Progenitor cell of endocrine pancreas (in vitro differentiated cells): ENCODE results near the gene EYS. TPM values are rescaled to one million over a fixed set of nuclear protein-coding genes. Genes with fewer than 3 reads are reported as not detected.

Experiments
- DNase-seq: peaks from one replicate; pipeline ENCODE4 v3.0.0; 2021; ENCODE audit warnings: low spot score; ENCODE audit not compliant: unreplicated experiment
- H3K27ac Mint-ChIP-seq: 2 replicates; pipeline ENCODE4 v1.8.0; 2021; ENCODE audit warnings: mild to moderate bottlenecking, moderate library complexity, mixed read lengths
- H3K27me3 Mint-ChIP-seq: 2 replicates; pipeline ENCODE4 v1.8.0; 2021; ENCODE audit warnings: mixed read lengths
- H3K36me3 Mint-ChIP-seq: 2 replicates; pipeline ENCODE4 v1.8.0; 2022; ENCODE audit warnings: mixed read lengths; ENCODE audit not compliant: insufficient read depth
- H3K4me1 Mint-ChIP-seq: 2 replicates; pipeline ENCODE4 v1.8.0; 2021; ENCODE audit warnings: low read depth, mixed read lengths
- H3K4me3 Mint-ChIP-seq: 2 replicates; pipeline ENCODE4 v1.8.0; 2021; ENCODE audit warnings: low read depth, mild to moderate bottlenecking, moderate library complexity, mixed read lengths
- H3K9me3 Mint-ChIP-seq: 2 replicates; pipeline ENCODE4 v1.8.0; 2021; ENCODE audit warnings: low read depth, mixed read lengths
- total RNA-seq: library from RNA; stranded (reverse); gene quantifications from 2 replicates; pipeline ENCODE4 v1.2.1, GENCODE V29; 2021
- TF ChIP-seq, protein P1 (sequence below): fragments of 200-600 bp; sonication (generic); IDR thresholded peaks from one replicate; pipeline ENCODE4 v1.5.0; 2021; ENCODE audit warnings: antibody characterized with exemption, mild to moderate bottlenecking; ENCODE audit not compliant: unreplicated experiment

Gene EYS
- total RNA-seq, 1 donor from 2014 or later, result 0.46 TPM

DNA sequence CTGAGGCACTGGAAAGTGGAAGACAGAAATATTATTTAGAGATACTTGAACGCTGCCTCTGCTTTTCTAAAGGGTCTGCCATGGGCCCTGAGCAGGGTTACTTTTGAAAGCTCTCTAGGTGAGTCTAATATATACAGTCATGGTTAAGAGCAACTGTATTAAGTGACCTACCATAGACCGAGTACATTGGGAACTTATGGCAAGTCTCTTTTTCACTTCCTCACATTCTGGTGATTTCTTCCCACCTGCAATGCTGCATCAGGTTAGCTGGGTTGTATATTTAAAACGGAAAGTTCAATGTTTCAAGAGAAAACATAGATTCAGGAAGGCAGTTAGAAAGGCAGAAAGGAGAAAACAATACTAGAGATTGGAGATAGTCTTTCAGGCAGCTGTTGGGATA lies 1916.7 kb downstream of the EYS start:
- Mint-ChIP-seq H3K4me3 (no peak overlapping the region), H3K9me3 (no peaks in the 10 kb centered on the region), H3K36me3 (no peaks in the 10 kb centered on the region), H3K27me3 (peaks cover 19% of the 10 kb centered on the region), H3K27ac (no peak overlapping the region), H3K4me1 (peaks cover under 1% of the 10 kb centered on the region)
- no peak for DNase-seq
- TF ChIP-seq, protein P1, sequence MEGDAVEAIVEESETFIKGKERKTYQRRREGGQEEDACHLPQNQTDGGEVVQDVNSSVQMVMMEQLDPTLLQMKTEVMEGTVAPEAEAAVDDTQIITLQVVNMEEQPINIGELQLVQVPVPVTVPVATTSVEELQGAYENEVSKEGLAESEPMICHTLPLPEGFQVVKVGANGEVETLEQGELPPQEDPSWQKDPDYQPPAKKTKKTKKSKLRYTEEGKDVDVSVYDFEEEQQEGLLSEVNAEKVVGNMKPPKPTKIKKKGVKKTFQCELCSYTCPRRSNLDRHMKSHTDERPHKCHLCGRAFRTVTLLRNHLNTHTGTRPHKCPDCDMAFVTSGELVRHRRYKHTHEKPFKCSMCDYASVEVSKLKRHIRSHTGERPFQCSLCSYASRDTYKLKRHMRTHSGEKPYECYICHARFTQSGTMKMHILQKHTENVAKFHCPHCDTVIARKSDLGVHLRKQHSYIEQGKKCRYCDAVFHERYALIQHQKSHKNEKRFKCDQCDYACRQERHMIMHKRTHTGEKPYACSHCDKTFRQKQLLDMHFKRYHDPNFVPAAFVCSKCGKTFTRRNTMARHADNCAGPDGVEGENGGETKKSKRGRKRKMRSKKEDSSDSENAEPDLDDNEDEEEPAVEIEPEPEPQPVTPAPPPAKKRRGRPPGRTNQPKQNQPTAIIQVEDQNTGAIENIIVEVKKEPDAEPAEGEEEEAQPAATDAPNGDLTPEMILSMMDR, result no peak

DNA sequence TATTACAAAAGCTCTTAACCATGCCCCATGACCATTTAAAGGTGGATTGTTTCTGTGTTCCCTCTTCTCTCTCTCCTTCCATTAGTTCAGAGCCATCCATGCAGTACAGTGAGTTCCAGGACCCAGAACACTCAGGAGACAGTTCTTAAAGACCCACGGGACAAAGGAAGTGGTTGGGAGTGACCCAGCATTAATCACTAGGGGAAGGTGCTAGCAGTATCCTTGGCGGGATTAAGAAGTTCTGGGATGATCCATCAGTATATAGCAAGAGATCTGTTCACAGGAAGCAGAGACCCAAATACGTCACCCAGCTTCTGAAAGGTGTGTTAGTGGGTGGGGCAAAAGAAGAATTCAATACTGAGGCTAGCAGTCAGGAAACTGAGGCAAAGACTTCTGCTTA lies 1917.3 kb downstream of the EYS start:
- DNase-seq, result no peak
- H3K27me3 Mint-ChIP-seq, result peaks cover 18% of the 10 kb centered on the region
- H3K4me3 Mint-ChIP-seq, result no peak overlapping the region
- no peaks in the 10 kb centered on the region for H3K36me3 Mint-ChIP-seq
- TF ChIP-seq, protein P1, result no peak
- no peak overlapping the region for H3K27ac Mint-ChIP-seq
- no peaks in the 10 kb centered on the region for H3K9me3 Mint-ChIP-seq
- peaks cover 2% of the 10 kb centered on the region for H3K4me1 Mint-ChIP-seq

DNA sequence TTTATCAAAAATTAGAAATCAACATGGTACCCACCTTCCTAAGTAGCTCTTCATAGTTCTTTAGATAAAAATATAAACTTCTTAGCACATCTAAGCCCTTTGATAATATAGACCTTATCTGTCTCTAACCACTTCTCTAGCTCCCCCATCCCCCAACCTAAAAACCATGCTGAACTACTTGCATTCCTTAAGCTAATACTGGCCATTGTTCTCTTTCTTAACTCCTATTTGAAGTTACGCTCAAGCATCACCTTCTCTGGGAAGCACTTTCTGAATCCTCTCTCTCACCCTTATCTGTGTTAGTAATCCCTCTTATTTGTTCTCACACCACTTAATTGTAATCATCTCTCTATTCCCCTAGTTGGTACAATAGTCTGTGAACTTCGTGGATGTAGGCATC lies 1918.5 kb downstream of the EYS start:
- Mint-ChIP-seq H3K27me3 (peaks cover 24% of the 10 kb centered on the region), H3K4me3 (no peak overlapping the region), H3K9me3 (no peaks in the 10 kb centered on the region), H3K36me3 (no peaks in the 10 kb centered on the region), H3K4me1 (peaks cover 2% of the 10 kb centered on the region), H3K27ac (no peak overlapping the region)
- DNase-seq, result no peak
- TF ChIP-seq, protein P1, result no peak

DNA sequence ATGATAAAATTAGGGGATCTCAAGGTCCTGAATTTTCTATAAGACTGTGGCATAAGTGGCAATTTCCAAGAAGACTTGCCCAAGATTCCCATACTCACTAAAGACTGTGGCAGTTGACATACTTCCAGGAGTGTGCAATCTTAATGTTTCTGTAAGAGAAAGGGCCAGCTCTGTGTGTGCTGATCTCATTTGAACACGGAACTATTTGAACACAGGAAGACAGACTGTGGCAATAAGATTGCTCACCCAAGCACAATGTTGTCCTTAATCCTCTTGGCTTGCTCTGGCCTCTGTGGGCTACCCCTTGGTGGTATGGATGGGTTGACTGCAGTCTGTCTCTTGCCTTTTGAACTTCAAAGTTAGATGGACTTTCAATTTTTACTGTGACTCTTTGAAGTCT lies 1920.0 kb downstream of the EYS start:
- TF ChIP-seq, protein P1, result no peak
- Mint-ChIP-seq H3K36me3 (no peaks in the 10 kb centered on the region), H3K27ac (no peak overlapping the region), H3K27me3 (peaks cover 29% of the 10 kb centered on the region), H3K4me1 (peaks cover 10% of the 10 kb centered on the region), H3K9me3 (no peaks in the 10 kb centered on the region), H3K4me3 (no peak overlapping the region)
- DNase-seq, result no peak

DNA sequence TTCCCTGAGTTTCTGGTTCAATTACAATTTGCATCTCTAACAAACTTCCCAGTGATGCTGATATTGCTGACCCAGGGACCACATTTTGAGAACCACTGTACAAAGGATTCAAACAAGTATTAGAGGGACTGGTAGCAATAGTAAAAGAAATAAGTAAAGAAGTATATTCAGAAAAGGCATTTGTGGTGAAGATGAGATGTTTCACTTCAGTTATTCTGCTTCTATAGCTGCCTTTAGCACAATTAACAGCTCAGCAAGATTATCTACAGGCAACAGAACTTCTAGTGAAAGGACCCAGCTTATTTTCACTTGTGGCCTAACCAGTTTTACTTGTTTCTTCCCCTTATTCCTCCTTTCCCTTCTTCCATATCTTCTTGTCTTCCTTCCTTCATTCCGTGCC lies 1922.0 kb downstream of the EYS start:
- DNase-seq, result no peak
- H3K27me3 Mint-ChIP-seq, result peaks cover 32% of the 10 kb centered on the region
- H3K9me3 Mint-ChIP-seq, result peaks cover 2% of the 10 kb centered on the region
- H3K4me1 Mint-ChIP-seq, result peaks cover 10% of the 10 kb centered on the region
- no peak overlapping the region for H3K27ac Mint-ChIP-seq
- H3K36me3 Mint-ChIP-seq, result no peaks in the 10 kb centered on the region
- H3K4me3 Mint-ChIP-seq, result no peak overlapping the region
- TF ChIP-seq, protein P1, result no peak
